GM12878 (cell line): ENCODE data around the gene DDX5. TPM values are rescaled to one million over a fixed set of nuclear protein-coding genes. Genes with fewer than 3 reads are reported as not detected.
"Not testable (repeated sequence)": the region's sequence is repeated elsewhere in the genome, so short reads cannot be mapped to it uniquely, and the experiment has no call there.

ENCODE experiments used
- ATAC-seq: fragments of 200-7000 bp; cut with Tn5 transposase; 3 replicates; pipeline ENCODE4 v1.9.1; 2020; ENCODE audit warnings: mild to moderate bottlenecking, moderate library complexity
- BruUV-seq: library from RNA; stranded (reverse); fragments of 400-500 nt; replicated peaks from 2 replicates; lab custom pipeline; 2021; lab: Mats Ljungman, UMichigan
- CTCF ChIA-PET: fragments of 300-600 bp; sonication (Branson Sonifier 250); formaldehyde crosslinking; extraction: SDS; loops from one replicate; lab custom pipeline; 2021; ENCODE audit warnings: inconsistent platforms; lab: Yijun Ruan, JAX
- POLR2A ChIA-PET: fragments of 350-600 bp; formaldehyde crosslinking; extraction: SDS; loops from one replicate; lab custom pipeline; 2021; ENCODE audit warnings: inconsistent platforms; lab: Charles Lee
- RAD21 ChIA-PET: fragments of 300-600 bp; sonication (Branson Sonifier 250); formaldehyde crosslinking; loops from one replicate; lab custom pipeline; 2023; ENCODE audit warnings: antibody characterized with exemption; ENCODE audit not compliant: unreplicated experiment; lab: Charles Lee
- SMC1A ChIA-PET: fragments of 300-600 bp; sonication (Branson Sonifier 250); formaldehyde crosslinking; loops from one replicate; lab custom pipeline; 2023; ENCODE audit not compliant: unreplicated experiment, uncharacterized antibody; lab: Charles Lee
- DNase-seq: peaks from one replicate; pipeline ENCODE4 v3.0.0-alpha.2; 2011; ENCODE audit warnings: low read depth, low spot score
- FAIRE-seq: peaks from 3 replicates; lab custom pipeline; 2011; peaks lifted over from hg19 to GRCh38; lab: Jason Lieb, UNC
- H2AFZ ChIP-seq: 2 replicates; pipeline ENCODE4 v1.6.0; 2011; ENCODE audit warnings: low read depth, low read length, control low read depth; ENCODE audit not compliant: control insufficient read depth
- H3K27ac ChIP-seq: 2 replicates; pipeline ENCODE4 v1.5.1; 2011; ENCODE audit warnings: control low read depth; ENCODE audit not compliant: control insufficient read depth, insufficient read depth
- H3K27me3 ChIP-seq, 2 experiments: replicated peaks in 1 of 2; 2 replicates each; pipeline versions ENCODE4 v1.6.0 to v1.6.1; 2011; ENCODE audit warnings: low read length in 1 of 2; ENCODE audit not compliant: control insufficient read depth in 2 of 2, insufficient read depth in 2 of 2
- H3K36me3 ChIP-seq, 2 experiments: 2 replicates each; pipeline ENCODE4 v1.5.1; 2011; ENCODE audit warnings: low read length in 1 of 2; ENCODE audit not compliant: control insufficient read depth in 2 of 2, insufficient read depth in 2 of 2
- H3K4me1 ChIP-seq: 2 replicates; pipeline ENCODE4 v1.6.1; 2011; ENCODE audit warnings: mild to moderate bottlenecking, low read length, moderate library complexity, mixed read lengths; ENCODE audit not compliant: control insufficient read depth, insufficient read depth
- H3K4me2 ChIP-seq: 2 replicates; pipeline ENCODE4 v1.6.0; 2011; ENCODE audit warnings: control low read depth; ENCODE audit not compliant: control insufficient read depth, insufficient read depth
- H3K4me3 ChIP-seq: fragments of 200-600 bp; sonication (generic); 2 replicates; pipeline ENCODE4 v1.5.1; 2016
- H3K79me2 ChIP-seq: 2 replicates; pipeline ENCODE4 v1.6.0; 2011; ENCODE audit warnings: low read length; ENCODE audit not compliant: control insufficient read depth, insufficient read depth
- H3K9ac ChIP-seq: 2 replicates; pipeline ENCODE4 v1.8.0; 2011; ENCODE audit warnings: low read length, control low read depth, mixed read lengths; ENCODE audit not compliant: control insufficient read depth, insufficient read depth
- H3K9me3 ChIP-seq: replicated peaks from 3 replicates; pipeline ENCODE4 v1.5.1; 2011; ENCODE audit warnings: mild to moderate bottlenecking, low read length; ENCODE audit not compliant: control insufficient read depth, insufficient read depth
- H4K20me1 ChIP-seq: 2 replicates; pipeline ENCODE4 v1.6.0; 2011; ENCODE audit not compliant: control insufficient read depth, insufficient read depth
- BACH1 ChIP-seq: fragments of 450-650 bp; IDR thresholded peaks from 2 replicates; pipeline ENCODE4 v1.6.1; 2017; ENCODE audit warnings: mild to moderate bottlenecking, borderline replicate concordance
- CHD4 ChIP-seq: fragments of 200-600 bp; sonication (generic); IDR thresholded peaks from 2 replicates; pipeline ENCODE4 v1.6.1; 2016; ENCODE audit warnings: mild to moderate bottlenecking
- JUNB ChIP-seq: IDR thresholded peaks from 2 replicates; pipeline ENCODE4 v1.6.1; 2016; ENCODE audit warnings: antibody characterized with exemption, mild to moderate bottlenecking
- KLF5 ChIP-seq: fragments of 450-650 bp; IDR thresholded peaks from 2 replicates; pipeline ENCODE4 v1.6.1; 2014; ENCODE audit warnings: mild to moderate bottlenecking; ENCODE audit not compliant: partially characterized antibody
- MEF2A ChIP-seq: IDR thresholded peaks from 2 replicates; pipeline ENCODE4 v1.6.1; 2011; ENCODE audit warnings: low read depth, mild to moderate bottlenecking, low read length, moderate library complexity; ENCODE audit not compliant: insufficient read depth
- NR2C1 ChIP-seq: fragments of 450-650 bp; IDR thresholded peaks from 2 replicates; pipeline ENCODE4 v1.6.1; 2017; ENCODE audit warnings: antibody characterized with exemption, mild to moderate bottlenecking, moderate library complexity
- POLR2A ChIP-seq: IDR thresholded peaks from 2 replicates; pipeline ENCODE4 v1.6.1; 2011; ENCODE audit warnings: low read depth, mild to moderate bottlenecking, low read length
- POLR2AphosphoS5 ChIP-seq: IDR thresholded peaks from 2 replicates; pipeline ENCODE4 v1.6.1; 2011; ENCODE audit warnings: mild to moderate bottlenecking, low read length, inconsistent platforms
- ZNF274 ChIP-seq: IDR thresholded peaks from one replicate; pipeline ENCODE4 v1.8.0; 2011; ENCODE audit not compliant: insufficient read length, insufficient read depth
- ZNF384 ChIP-seq: IDR thresholded peaks from 2 replicates; pipeline ENCODE4 v1.6.1; 2012; ENCODE audit warnings: low read depth, mild to moderate bottlenecking, low read length, improper control_type of control experiment, borderline replicate concordance
- WGBS: methylation state at CpG from one replicate; pipeline ENCODE4 v1.1.6; 2016; ENCODE audit warnings: low lambda C conversion rate; ENCODE audit not compliant: insufficient replicate concordance, insufficient coverage; ENCODE audit errors: missing lambda C conversion rate; 5-methylcytosine and 5-hydroxymethylcytosine counted together
- in situ Hi-C: fragments of 300-500 bp; cut with MboI; formaldehyde crosslinking; loops from 9 replicates; pipeline ENCODE4 v1.14.3; 2018; ENCODE audit warnings: mixed read lengths
- intact Hi-C: fragments of 100-400 bp; cut with micrococcal nuclease; formaldehyde crosslinking; loops from one replicate; pipeline ENCODE4 v1.14.2; 2022; ENCODE audit not compliant: unreplicated experiment
- polyA plus RNA-seq, 11 experiments: library from polyadenylated mRNA; depleted of rRNA in 4 of 11; unstranded in 6 of 11; stranded (reverse) in 5 of 11; fragments of >200 nt; fragmentation: Nextera tagmentation in 4 of 11; fragmentation: Illumina TruSeq in 1 of 11; extraction: Ambion mirVana in 4 of 11; extraction: Trizol in 1 of 11; gene quantifications; 1 replicate in 1 of 11; 2 replicates in 10 of 11; pipeline versions ENCODE4 v1.2.1 to v1.2.3, GENCODE V29; 2011 to 2016; ENCODE audit warnings: inconsistent platforms in 2 of 11, missing spikeins in 2 of 11, low read depth in 1 of 11
- total RNA-seq, 4 experiments: library from RNA; depleted of rRNA in 3 of 4; stranded (reverse); fragments of >200 nt in 3 of 4; fragmentation: Illumina TruSeq in 1 of 4; extraction: Trizol in 1 of 4; gene quantifications; 2 replicates each; pipeline versions ENCODE4 v1.2.1 to v1.2.3, GENCODE V29; 2013 to 2021
- TF ChIP-seq, protein P1 (sequence below): fragments of 450-650 bp; IDR thresholded peaks from 2 replicates; pipeline ENCODE4 v1.6.1; 2017; ENCODE audit warnings: borderline replicate concordance
- TF ChIP-seq, protein P2 (sequence below): fragments of 450-650 bp; IDR thresholded peaks from 2 replicates; pipeline ENCODE4 v1.6.1; 2017; ENCODE audit warnings: antibody characterized with exemption, mild to moderate bottlenecking, moderate library complexity

Gene DDX5
- total and polyA plus RNA-seq, 10 of the 15 experiments (the other 5 are each of a cell fraction or from before 2014, with no cell fraction given): 257 to 1,423 (median 719) TPM

DNA sequence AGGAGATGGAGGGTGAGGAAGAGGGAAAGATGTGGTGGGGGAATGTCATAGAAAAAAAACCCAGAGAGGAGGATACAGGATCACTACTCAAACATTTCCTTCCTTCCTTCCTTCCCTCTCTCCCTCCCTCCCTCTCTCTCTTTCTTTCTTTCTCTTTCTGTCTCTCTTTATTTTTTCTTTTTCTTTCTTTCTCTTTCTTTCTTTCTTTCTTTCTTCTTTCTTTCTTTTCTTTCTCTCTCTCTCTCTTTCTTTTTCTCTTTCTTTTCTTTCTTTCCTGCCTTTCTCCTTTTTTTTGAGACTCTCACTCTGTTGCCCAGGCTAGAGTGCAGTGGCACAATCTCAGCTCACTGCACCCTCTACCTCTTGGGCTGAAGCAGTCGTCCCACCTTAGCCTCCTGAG is 39.3 kb downstream of the DDX5 start:
- in situ Hi-C loops, intact Hi-C loops: not testable (repeated sequence)
- WGBS: 55% methylated on average over 1 of the region's 1 CpG

DNA sequence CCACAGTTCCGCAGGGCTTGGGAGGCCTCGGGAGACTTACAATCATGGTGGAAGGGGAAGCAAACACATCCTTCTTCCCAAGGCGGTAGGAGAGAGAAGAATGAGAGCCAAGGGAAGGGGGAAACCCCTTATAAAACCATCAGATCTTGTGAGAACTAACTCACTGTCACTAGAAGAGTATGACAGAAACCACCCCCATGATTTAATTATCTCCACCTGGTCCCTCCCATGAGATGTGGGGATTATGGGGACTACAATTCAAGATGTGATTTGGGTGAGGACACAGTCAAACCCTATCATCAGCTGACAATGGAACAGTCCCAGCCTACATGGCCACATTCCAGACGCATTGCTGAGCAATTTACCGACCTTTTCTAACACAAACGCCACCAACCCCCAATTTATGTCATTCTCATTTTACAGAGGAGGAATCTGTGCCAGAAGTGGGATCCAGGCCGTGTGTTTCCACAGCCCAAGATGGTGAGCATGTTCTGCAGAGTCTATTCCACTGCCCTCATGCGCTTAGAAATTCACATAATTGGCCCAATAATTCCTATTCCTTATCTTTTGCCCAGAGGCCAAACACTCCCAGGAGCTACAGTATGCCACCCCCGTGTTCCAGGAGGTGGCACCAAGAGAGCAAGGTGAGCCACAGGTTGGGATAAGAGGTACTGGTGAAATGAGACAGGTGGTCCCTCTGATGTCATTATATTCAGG is 39.9 kb downstream of the DDX5 start:
- Histone ChIP-seq H4K20me1 (no peaks in the 10 kb centered on the region), H3K79me2 (no peaks in the 10 kb centered on the region), H3K27me3 (no peaks in the 10 kb centered on the region), H3K9ac (no peak overlapping the region), H3K4me3 (no peak overlapping the region), H3K4me2 (no peak overlapping the region), H3K36me3 (no peaks in the 10 kb centered on the region), H3K27ac (no peak overlapping the region), H3K4me1 (no peaks in the 10 kb centered on the region), H2AFZ (no peak overlapping the region), H3K9me3 (no peaks in the 10 kb centered on the region)
- in situ Hi-C loops: no loop called here
- intact Hi-C loops: no loop called here
- ATAC-seq (no peak), FAIRE-seq (no peak), DNase-seq (no peak)
- RAD21 ChIA-PET: no interaction called here
- SMC1A ChIA-PET: no interaction called here
- WGBS: 70% methylated on average over 9 of the region's 9 CpGs
- POLR2A ChIA-PET: interaction anchor here (0.5 to 0.6 kb wide), 2 partner anchors 38 to 546 kb away, joined by 3 to 5 read pairs; no protein-coding TSS in a partner anchor
- CTCF ChIA-PET: no interaction called here
- no TSS peak for BruUV-seq
- TF ChIP-seq MEF2A (no peak), CHD4 (no peak), ZNF384 (no peak), BACH1 (no peak), POLR2AphosphoS5 (no peak), POLR2A (no peak), KLF5 (no peak), JUNB (no peak), NR2C1 (no peak), ZNF274 (no peak)
- TF ChIP-seq, protein P1, sequence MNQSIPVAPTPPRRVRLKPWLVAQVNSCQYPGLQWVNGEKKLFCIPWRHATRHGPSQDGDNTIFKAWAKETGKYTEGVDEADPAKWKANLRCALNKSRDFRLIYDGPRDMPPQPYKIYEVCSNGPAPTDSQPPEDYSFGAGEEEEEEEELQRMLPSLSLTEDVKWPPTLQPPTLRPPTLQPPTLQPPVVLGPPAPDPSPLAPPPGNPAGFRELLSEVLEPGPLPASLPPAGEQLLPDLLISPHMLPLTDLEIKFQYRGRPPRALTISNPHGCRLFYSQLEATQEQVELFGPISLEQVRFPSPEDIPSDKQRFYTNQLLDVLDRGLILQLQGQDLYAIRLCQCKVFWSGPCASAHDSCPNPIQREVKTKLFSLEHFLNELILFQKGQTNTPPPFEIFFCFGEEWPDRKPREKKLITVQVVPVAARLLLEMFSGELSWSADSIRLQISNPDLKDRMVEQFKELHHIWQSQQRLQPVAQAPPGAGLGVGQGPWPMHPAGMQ: no peak
- TF ChIP-seq, protein P2, sequence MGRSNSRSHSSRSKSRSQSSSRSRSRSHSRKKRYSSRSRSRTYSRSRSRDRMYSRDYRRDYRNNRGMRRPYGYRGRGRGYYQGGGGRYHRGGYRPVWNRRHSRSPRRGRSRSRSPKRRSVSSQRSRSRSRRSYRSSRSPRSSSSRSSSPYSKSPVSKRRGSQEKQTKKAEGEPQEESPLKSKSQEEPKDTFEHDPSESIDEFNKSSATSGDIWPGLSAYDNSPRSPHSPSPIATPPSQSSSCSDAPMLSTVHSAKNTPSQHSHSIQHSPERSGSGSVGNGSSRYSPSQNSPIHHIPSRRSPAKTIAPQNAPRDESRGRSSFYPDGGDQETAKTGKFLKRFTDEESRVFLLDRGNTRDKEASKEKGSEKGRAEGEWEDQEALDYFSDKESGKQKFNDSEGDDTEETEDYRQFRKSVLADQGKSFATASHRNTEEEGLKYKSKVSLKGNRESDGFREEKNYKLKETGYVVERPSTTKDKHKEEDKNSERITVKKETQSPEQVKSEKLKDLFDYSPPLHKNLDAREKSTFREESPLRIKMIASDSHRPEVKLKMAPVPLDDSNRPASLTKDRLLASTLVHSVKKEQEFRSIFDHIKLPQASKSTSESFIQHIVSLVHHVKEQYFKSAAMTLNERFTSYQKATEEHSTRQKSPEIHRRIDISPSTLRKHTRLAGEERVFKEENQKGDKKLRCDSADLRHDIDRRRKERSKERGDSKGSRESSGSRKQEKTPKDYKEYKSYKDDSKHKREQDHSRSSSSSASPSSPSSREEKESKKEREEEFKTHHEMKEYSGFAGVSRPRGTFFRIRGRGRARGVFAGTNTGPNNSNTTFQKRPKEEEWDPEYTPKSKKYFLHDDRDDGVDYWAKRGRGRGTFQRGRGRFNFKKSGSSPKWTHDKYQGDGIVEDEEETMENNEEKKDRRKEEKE: no peak

More for the DNA sequence above, 39.3 kb downstream of the DDX5 start:
- H3K27me3 ChIP-seq, H3K79me2 ChIP-seq, SMC1A ChIA-PET, H3K4me2 ChIP-seq, H3K27ac ChIP-seq, H2AFZ ChIP-seq, ATAC-seq, H3K9me3 ChIP-seq, H4K20me1 ChIP-seq, FAIRE-seq, BruUV-seq, H3K4me3 ChIP-seq, RAD21 ChIA-PET, H3K36me3 ChIP-seq, DNase-seq, H3K4me1 ChIP-seq, H3K9ac ChIP-seq: not testable (repeated sequence)
- POLR2A ChIA-PET: interaction anchor here (0.5 to 0.6 kb wide), 2 partner anchors 38 to 547 kb away, joined by 3 to 5 read pairs; no protein-coding TSS in a partner anchor
- CTCF ChIA-PET: interaction anchor here (1.4 kb wide), 1 partner anchor 25 kb away, joined by 6 read pairs; no protein-coding TSS in a partner anchor
